OCI-M2 (cell line): ENCODE data around the gene CYP21A2.
"Not testable (repeated sequence)": the region's sequence is repeated elsewhere in the genome, so short reads cannot be mapped to it uniquely, and the experiment has no call there.

Experiments
- DNase-seq: peaks from one replicate; lab custom pipeline; 2025; ENCODE audit not compliant: unreplicated experiment; lab: John Stamatoyannopoulos, UW

The CYP21A2 gene

GRCh38 chr6:32037598-32038524 lies at the start of gene CYP21A2:
TSS of gene CYP21A2 (plus strand) at chr6:32038415. CDS start at chr6:32038423, 8 bp downstream.
- DNase-seq: not testable (repeated sequence)

GRCh38 chr6:31989363-31989762 lies 48.9 kb upstream of the CYP21A2 start:
- DNase-seq: not testable (repeated sequence)

GRCh38 chr6:31994421-31994820 lies 43.8 kb upstream of the CYP21A2 start:
- DNase-seq: not testable (repeated sequence)

- not testable (repeated sequence) for DNase-seq
These were observed 41.8 kb upstream of the CYP21A2 start for GRCh38 chr6:31996385-31996784.

GRCh38 chr6:32002546-32003268 lies 35.5 kb upstream of the CYP21A2 start:
- not testable (repeated sequence) for DNase-seq

GRCh38 chr6:32003301-32003700 lies 34.9 kb upstream of the CYP21A2 start:
- not testable (repeated sequence) for DNase-seq

- not testable (repeated sequence) for DNase-seq
These were observed 33.8 kb upstream of the CYP21A2 start for GRCh38 chr6:32004393-32004792.

- DNase-seq: not testable (repeated sequence)
These were observed 33.2 kb upstream of the CYP21A2 start for GRCh38 chr6:32004864-32005537.

- DNase-seq: not testable (repeated sequence)
These were observed 32.7 kb upstream of the CYP21A2 start for GRCh38 chr6:32005538-32005880.

- not testable (repeated sequence) for DNase-seq
These were observed 32.2 kb upstream of the CYP21A2 start for GRCh38 chr6:32005991-32006529.

GRCh38 chr6:32007086-32007485 lies 31.1 kb upstream of the CYP21A2 start:
- not testable (repeated sequence) for DNase-seq

- DNase-seq: not testable (repeated sequence)
These were observed 30.2 kb upstream of the CYP21A2 start for GRCh38 chr6:32008037-32008436.

GRCh38 chr6:32008616-32009015 lies 29.6 kb upstream of the CYP21A2 start:
- not testable (repeated sequence) for DNase-seq

- not testable (repeated sequence) for DNase-seq
These were observed 28.7 kb upstream of the CYP21A2 start for GRCh38 chr6:32009537-32009936.

GRCh38 chr6:32010856-32011530 lies 27.2 kb upstream of the CYP21A2 start:
- not testable (repeated sequence) for DNase-seq

GRCh38 chr6:32012941-32013617 lies 25.1 kb upstream of the CYP21A2 start:
- DNase-seq: not testable (repeated sequence)

- DNase-seq: not testable (repeated sequence)
These were observed 24.5 kb upstream of the CYP21A2 start for GRCh38 chr6:32013738-32014137.

- DNase-seq: not testable (repeated sequence)
These were observed 23.7 kb upstream of the CYP21A2 start, which contains the start of gene C4B for GRCh38 chr6:32014547-32014946. TSS of gene C4B (plus strand) at chr6:32014795. CDS start at chr6:32014846, 51 bp downstream.

GRCh38 chr6:32022100-32022499 lies 16.1 kb upstream of the CYP21A2 start:
- not testable (repeated sequence) for DNase-seq

- not testable (repeated sequence) for DNase-seq
These were observed 9.6 kb upstream of the CYP21A2 start for GRCh38 chr6:32028631-32029030.
